ENCODE measurements around the gene RALGAPB. TPM values are rescaled to one million over a fixed set of nuclear protein-coding genes. Genes with fewer than 3 reads are reported as not detected.

The RALGAPB gene
- total and polyA plus RNA-seq, 2 of the 13 experiments (the other 11 are each of a cell fraction or from before 2014, with no cell fraction given), result 17.6 to 30.6 TPM

GRCh38 chr20:38446441-38447209, 26.0 kb upstream of the RALGAPB start (continued):
- TF ChIP-seq HOXA9 (CRISPR knock-in tag; IDR thresholded peaks at IDR 0.05; ENCODE audit: borderline replicate concordance), result no peak; the same call in 1 of the 2 replicates
- no peak for TF ChIP-seq ZNF775 (CRISPR knock-in tag; IDR thresholded peaks at IDR 0.05; ENCODE audit: borderline replicate concordance)
- TF ChIP-seq ZBTB7B (CRISPR knock-in tag; IDR thresholded peaks at IDR 0.05), result peak; percentile 98
- TF ChIP-seq ZNF142 (CRISPR knock-in tag; IDR thresholded peaks at IDR 0.05), result peak; percentile 92
- TF ChIP-seq CREB3 (CRISPR knock-in tag; IDR thresholded peaks at IDR 0.05), result peak; percentile 80
- TF ChIP-seq TFDP1 (CRISPR knock-in tag; IDR thresholded peaks at IDR 0.05; ENCODE audit: borderline replicate concordance), result peak; percentile 93
- peak; percentile 90; the same call in 1 of the 2 replicates for TF ChIP-seq ZNF160 (CRISPR knock-in tag; IDR thresholded peaks at IDR 0.05)
- no peak for TF ChIP-seq ZUFSP (CRISPR knock-in tag; IDR thresholded peaks at IDR 0.05; ENCODE audit: borderline replicate concordance)
- TF ChIP-seq PBX3 (CRISPR knock-in tag; IDR thresholded peaks at IDR 0.05; ENCODE audit: borderline replicate concordance), result peak; percentile 93
- no peak; the same call in 1 of the 2 replicates for TF ChIP-seq ZNF383 (CRISPR knock-in tag; IDR thresholded peaks at IDR 0.05; ENCODE audit: borderline replicate concordance)
- TF ChIP-seq PTBP1 (IDR thresholded peaks at IDR 0.05; ENCODE audit: low read depth, low read length, poor library complexity, severe bottlenecking), result peak; percentile 82
- peak; percentile 93 for TF ChIP-seq HOXD1 (CRISPR knock-in tag; IDR thresholded peaks at IDR 0.05)
- TF ChIP-seq JDP2 (CRISPR knock-in tag; IDR thresholded peaks at IDR 0.05; ENCODE audit: borderline replicate concordance), result no peak
- no peak for TF ChIP-seq PHB2 (IDR thresholded peaks at IDR 0.05; ENCODE audit: partially characterized antibody)
- TF ChIP-seq ZNF275 (CRISPR knock-in tag; IDR thresholded peaks at IDR 0.05; ENCODE audit: borderline replicate concordance), result peak; percentile 97
